GM10266 (cell line): Measurements from ENCODE around the gene RPN1.
"Not testable (repeated sequence)": the region's sequence is repeated elsewhere in the genome, so short reads cannot be mapped to it uniquely, and the experiment has no call there.

Source experiments
- DNase-seq: peaks from one replicate; pipeline ENCODE4 v3.0.0; 2012; ENCODE audit errors: extremely low spot score
- CTCF ChIP-seq: IDR thresholded peaks from 2 replicates; pipeline ENCODE4 v1.5.1; 2012; ENCODE audit warnings: mild to moderate bottlenecking, low read depth; ENCODE audit not compliant: control insufficient read depth, insufficient read depth; ENCODE audit errors: missing control alignments

RPN1 gene

GRCh38 chr3:128684986-128685726 lies 34.5 kb upstream of the RPN1 start:
- TF ChIP-seq CTCF, result no peak
- no peak for DNase-seq

DNA sequence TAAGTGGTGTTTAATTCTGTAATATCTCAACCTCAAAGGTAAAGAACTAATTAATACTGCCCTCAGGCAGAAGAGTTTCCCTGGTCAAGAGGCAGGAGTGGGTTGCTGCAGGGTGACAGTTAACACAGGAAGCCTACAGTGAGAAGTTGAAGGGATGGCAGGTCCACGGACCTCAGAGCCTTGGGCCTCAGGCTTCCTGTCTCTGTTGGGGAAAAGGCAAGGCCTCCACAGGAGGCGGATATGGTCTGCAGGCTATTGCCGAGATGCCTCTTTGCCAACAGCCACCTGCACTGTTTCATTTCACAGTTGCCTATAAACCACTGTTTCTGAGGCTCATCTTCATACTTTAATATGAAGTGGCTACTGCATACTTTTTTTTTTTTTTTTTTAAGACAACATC lies 33.3 kb upstream of the RPN1 start:
- no peak for TF ChIP-seq CTCF
- DNase-seq, result no peak

DNA sequence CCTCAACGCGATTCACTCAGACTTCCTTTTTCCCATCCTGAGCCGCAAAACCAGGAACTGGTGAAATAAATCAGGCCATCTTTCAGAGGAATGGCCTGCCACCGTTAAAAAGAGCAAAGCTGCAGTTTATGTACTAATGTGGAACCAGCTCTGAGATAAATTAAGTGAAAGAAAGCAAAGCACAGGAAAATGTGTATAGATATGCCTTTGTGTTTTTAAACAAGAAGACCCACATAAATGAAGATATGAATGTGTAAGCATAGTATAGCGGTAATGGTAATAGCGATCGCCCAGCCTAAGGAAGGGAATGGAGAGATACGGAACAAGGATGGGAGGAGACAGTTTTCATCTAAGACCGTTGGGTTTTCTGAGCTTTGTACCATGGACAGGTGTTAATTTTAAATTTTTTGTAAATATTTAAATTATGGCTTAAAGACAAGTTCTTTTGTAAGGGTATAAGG lies 30.8 kb upstream of the RPN1 start:
- TF ChIP-seq CTCF, result no peak
- no peak for DNase-seq

DNA sequence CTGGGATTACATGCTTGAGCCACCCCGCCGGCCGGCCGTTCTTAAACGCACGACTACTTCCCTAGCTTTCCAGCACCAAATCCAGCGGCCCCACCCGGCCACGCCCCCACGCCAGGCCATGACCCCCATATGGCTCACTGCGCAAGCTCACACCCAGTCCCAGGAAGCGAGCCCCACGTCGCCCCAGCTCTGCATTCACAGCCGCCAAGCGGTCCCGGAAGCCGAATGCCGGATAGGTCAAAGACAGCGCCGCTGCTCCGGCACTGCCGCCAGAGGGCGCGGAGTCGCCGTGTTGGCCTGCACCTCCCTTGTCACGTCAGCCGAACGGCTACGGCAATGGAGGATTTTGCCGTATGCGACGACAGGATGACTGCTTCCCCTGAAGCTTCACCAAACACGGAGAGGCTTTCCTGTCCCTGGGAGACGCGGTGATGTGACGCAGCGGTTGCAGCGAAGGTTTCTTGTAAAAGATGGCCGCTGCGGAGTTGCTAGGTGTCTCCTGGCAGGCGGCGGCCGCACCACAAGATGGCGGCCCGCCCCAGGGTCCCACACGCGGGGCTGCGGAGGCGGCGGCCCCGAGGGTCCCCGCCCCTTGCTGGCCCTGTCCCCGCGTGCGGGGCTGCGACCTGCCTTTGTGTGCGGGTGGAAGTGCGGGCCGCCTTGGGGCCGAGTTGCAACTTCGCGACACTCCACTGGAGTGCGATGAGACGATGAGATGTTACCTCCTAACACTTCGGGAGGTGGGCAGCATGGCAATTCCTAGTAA lies 30.2 kb upstream of the RPN1 start:
- TF ChIP-seq CTCF, result peak; percentile 99
- DNase-seq, result peak; percentile 95

- TF ChIP-seq CTCF, result no peak
- DNase-seq, result no peak
Observed at GRCh38 chr3:128679338-128679737, 28.7 kb upstream of the RPN1 start.

GRCh38 chr3:128675802-128676201 lies 25.2 kb upstream of the RPN1 start:
- not testable (repeated sequence) for DNase-seq

DNA sequence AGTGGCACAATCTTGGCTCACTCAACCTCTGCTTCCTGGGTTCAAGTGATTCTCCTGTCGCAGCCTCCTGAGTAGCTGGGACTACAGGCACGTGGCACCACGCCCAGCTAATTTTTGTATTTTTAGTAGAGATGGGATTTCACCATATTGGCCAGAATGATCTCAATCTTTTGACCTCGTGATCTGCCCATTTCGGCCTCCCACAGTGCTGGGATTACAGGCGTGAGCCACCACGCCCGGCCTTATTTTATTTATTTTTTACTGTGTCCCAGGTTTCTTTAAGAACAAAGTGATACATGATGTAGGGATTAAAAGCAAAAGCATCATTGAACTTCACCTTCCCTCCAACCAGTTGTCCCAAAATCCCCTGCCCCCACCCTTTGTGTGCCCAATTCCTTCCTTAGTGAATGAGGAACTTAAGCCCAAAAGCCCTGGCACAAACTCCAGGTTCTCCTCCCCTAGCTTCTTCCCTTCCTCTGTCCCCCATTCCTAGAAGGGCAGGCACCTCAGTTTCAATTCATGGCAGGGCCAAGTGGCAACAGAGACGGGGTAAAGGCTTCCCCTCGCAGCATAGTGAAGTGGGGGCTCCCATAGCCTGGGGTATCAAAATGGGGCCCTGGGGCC lies 23.7 kb upstream of the RPN1 start:
- DNase-seq, result no peak
- TF ChIP-seq CTCF, result no peak
